Panc1 (cell line): ENCODE results near the gene CLRN1.

Experiments used
- SIN3A ChIP-seq: IDR thresholded peaks from 2 replicates; pipeline ENCODE4 v1.6.1; 2012; ENCODE audit warnings: low read depth, mild to moderate bottlenecking, low read length, moderate library complexity, borderline replicate concordance; ENCODE audit not compliant: insufficient read depth
- TF ChIP-seq, protein P1 (sequence below): fragments of 450-650 bp; IDR thresholded peaks from 2 replicates; pipeline ENCODE4 v1.5.1; 2017; ENCODE audit warnings: mild to moderate bottlenecking
- TF ChIP-seq, protein P2 (sequence below), 2 experiments: IDR thresholded peaks; 2 replicates each; pipeline ENCODE4 v1.6.1; 2011 to 2012; ENCODE audit warnings: low read depth in 2 of 2, control low read depth in 1 of 2, low read length in 1 of 2, mild to moderate bottlenecking in 1 of 2, moderate library complexity in 1 of 2; ENCODE audit not compliant: insufficient read depth in 1 of 2

- TF ChIP-seq SIN3A: no peak
- TF ChIP-seq, protein P1, sequence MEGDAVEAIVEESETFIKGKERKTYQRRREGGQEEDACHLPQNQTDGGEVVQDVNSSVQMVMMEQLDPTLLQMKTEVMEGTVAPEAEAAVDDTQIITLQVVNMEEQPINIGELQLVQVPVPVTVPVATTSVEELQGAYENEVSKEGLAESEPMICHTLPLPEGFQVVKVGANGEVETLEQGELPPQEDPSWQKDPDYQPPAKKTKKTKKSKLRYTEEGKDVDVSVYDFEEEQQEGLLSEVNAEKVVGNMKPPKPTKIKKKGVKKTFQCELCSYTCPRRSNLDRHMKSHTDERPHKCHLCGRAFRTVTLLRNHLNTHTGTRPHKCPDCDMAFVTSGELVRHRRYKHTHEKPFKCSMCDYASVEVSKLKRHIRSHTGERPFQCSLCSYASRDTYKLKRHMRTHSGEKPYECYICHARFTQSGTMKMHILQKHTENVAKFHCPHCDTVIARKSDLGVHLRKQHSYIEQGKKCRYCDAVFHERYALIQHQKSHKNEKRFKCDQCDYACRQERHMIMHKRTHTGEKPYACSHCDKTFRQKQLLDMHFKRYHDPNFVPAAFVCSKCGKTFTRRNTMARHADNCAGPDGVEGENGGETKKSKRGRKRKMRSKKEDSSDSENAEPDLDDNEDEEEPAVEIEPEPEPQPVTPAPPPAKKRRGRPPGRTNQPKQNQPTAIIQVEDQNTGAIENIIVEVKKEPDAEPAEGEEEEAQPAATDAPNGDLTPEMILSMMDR: no peak
- TF ChIP-seq, protein P2, sequence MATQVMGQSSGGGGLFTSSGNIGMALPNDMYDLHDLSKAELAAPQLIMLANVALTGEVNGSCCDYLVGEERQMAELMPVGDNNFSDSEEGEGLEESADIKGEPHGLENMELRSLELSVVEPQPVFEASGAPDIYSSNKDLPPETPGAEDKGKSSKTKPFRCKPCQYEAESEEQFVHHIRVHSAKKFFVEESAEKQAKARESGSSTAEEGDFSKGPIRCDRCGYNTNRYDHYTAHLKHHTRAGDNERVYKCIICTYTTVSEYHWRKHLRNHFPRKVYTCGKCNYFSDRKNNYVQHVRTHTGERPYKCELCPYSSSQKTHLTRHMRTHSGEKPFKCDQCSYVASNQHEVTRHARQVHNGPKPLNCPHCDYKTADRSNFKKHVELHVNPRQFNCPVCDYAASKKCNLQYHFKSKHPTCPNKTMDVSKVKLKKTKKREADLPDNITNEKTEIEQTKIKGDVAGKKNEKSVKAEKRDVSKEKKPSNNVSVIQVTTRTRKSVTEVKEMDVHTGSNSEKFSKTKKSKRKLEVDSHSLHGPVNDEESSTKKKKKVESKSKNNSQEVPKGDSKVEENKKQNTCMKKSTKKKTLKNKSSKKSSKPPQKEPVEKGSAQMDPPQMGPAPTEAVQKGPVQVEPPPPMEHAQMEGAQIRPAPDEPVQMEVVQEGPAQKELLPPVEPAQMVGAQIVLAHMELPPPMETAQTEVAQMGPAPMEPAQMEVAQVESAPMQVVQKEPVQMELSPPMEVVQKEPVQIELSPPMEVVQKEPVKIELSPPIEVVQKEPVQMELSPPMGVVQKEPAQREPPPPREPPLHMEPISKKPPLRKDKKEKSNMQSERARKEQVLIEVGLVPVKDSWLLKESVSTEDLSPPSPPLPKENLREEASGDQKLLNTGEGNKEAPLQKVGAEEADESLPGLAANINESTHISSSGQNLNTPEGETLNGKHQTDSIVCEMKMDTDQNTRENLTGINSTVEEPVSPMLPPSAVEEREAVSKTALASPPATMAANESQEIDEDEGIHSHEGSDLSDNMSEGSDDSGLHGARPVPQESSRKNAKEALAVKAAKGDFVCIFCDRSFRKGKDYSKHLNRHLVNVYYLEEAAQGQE (IDR thresholded peaks at IDR 0.05; ENCODE audit: insufficient read depth in 1 of 2, low read depth in 2 of 2, low read length in 1 of 2): no peak
Observed at GRCh38 chr3:150958683-150959082, 13.8 kb downstream of the CLRN1 start.
